ENCODE measurements around the gene ZNF496.

ZNF496 gene

GRCh38 chr1:247326411-247327130 is 5.1 kb downstream of the ZNF496 start:
- no peak for DNase-seq

DNA sequence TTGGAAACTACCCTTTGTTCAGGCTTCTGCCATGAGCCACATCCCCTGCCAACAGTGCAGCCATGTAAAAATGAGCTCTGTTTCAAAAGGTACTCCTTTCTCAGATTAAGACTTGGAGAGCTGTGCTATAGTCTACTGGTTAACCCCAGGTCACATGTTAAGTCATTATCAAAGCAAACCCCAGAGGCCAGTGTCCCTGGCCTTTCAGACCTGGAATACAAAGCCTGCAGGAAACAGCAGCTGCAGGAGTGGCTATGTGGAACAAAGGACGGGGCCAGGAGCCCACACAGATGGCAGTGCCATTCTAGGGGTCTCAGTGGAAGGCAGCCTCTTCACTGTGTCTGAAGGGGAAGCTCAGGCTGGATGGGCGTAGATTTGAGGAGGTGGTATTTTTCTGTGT is 6.7 kb downstream of the ZNF496 start:
- no peak for DNase-seq

GRCh38 chr1:247324204-247324787 is 7.4 kb downstream of the ZNF496 start:
- no peak for DNase-seq

DNA sequence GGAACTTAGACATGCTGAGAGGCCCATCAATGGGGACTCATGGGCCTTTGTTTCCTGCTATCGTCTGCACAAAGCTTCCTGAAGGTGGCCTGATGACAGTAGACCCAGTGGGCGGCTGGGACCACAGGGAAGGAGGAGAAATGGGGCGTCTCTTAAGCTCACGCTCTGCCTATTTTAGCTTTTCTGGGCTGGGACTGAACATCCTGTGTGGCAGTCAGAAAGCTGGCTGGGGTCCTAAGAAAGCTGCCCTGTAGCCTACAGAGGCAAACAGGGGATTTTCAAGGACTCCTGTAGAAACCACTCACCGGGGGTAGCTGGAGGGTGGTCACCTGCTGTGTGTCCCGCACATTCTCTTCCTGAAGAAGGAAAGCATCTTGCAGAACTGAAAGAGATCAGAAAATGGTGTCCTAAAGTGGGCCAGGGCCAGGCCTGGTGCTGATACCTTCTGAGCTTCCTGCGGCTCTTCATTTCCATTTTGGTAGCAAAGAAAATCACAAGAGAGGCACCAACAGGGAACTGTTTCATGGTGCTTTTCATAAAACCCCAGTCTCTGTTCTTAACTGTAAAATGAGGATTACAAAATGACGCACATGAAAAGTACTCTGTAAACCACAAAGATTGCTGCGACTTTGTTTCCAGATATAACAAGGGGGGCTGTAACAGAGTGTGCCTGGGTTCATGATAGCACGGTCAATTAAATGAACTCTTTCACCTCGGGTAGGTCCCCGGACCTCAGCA is 8.6 kb downstream of the ZNF496 start:
- no peak for DNase-seq

GRCh38 chr1:247322442-247322841 is 9.2 kb downstream of the ZNF496 start:
- DNase-seq: no peak

GRCh38 chr1:247317702-247318101 is 14.0 kb downstream of the ZNF496 start:
- no peak for DNase-seq

DNA sequence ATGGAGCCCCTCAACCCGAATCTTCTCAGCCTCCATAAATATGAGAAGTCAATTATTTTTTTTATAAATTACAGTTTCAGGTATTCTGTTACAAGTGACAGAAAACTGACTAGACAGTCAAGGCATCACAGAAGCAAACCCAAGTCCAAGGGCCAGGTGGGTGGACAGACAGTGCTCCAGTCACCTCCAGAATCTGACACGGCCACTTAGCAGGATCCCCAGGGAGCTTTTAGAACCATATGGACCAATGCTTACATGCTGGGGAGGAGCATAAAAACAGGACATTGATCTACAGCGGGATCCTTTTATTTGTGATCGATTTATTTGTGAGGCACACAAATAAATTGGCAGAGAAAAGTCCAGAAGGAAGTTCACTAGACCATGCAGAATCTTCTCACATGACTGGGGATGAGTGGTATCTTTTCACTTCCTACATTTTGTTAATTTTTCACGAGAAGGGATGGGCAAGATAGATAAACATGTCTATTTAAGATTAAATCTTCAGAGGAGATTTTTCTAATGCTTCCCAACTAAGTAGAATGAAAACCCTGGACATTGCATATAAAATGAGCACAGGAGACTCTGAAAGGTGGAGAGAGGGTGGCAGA is 15.0 kb downstream of the ZNF496 start:
- no peak for DNase-seq

DNA sequence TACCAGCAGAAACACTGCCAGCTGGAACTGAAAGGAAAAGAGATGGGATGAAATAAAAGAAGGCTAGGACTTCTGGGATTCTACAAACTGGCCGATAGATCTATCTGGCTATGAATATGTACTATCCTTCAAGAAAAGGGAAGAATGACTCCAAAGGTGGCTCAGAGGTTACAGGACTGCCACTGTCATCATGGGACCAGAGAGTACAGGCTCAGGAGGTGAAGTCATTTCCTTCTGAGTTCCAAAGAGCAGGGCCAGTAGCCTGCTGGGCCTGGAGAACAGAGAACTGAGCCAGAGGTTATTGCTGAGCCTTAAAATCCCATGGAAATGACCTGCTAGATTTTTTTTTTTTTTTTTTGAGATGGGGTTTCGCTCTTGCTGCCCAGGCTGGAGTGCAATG is 27.6 kb downstream of the ZNF496 start:
- no peak for DNase-seq

DNA sequence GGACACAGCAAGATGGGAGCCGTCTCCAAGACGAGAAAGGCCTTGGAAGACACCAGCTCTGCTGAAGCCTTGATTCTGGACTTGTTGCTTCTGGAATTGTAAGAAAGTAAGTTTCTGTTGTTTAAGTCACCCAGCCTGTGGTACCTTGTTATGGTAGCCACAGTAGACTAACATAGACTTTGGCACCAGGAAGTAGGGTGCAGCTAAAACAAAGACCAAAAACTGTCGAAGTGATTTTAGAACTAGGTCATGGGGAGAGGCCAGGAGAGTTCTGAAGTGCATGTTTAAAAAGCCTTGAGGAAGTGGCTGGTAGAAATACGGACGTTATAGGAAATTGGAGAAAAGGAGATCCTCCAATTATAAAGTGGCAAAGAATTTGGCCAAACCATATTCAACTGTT is 28.5 kb downstream of the ZNF496 start:
- DNase-seq: no peak

- no peak for DNase-seq
These were observed 30.5 kb downstream of the ZNF496 start for GRCh38 chr1:247301176-247301540.

DNA sequence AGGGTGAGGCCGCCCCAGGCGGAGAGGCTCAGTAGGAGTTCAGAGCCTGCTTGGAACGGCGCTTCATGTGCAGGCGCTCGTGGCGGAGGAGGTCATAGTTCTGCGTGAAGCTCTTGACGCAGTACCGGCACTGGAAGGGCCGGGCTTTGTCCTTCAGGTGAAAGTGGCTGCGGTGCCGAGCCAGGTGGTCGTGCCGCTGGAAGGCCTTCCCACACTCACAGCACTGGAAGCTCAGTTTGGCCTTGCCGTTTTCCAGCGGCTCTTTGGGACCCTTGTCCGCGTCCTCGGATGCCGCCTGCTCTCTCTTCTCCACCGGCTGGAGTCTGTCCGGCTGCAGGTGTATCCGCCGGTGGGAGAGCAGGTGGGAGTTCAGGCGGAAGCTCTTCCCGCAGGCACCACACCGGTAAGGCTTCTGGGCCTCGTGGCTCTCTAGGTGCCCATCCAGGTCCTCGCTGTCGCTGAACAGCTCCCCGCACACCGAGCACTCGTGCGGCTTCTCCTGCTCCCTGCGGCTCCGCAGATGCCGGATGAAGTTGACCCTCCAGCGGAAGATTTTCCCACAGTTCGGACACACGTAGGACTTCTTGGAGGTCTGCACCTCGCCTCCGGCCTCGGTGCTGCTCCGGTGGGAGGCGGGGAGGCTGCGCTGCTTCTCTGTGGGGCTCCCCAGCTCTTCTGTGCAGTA is 31.0 kb downstream of the ZNF496 start:
- no peak for DNase-seq

DNA sequence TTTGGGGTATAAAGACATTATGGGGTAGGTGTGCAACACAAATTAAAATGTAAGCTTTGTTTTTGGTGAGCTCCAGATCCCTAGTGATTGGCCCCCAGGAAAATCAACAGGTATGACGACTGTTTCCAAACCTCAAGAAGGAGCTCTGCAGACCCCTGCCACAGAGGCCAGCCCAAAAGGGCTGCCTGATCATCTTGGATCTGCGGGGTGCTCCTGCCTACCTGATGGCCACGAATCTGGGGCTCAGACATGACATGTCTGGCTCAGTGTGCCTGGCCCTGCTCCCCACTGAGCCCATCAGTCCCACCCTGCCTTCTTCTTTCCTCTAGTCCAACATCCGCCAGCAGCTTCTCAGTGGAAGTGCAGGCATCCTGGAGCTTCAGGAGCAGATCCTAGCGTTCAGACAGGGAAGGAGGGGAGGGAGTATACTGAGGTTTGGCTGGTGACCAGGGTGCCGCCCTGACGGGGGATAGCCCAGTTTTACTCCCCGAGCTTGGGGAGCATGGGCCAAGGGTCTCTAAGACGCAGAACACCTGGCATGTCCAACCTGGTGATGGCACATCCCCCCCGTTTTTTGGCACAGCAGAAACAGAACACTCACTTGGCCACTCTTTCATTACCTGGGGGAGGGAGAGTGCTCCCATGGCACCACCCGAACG is 31.8 kb downstream of the ZNF496 start:
- no peak for DNase-seq

- DNase-seq: no peak
These were observed 33.0 kb downstream of the ZNF496 start for GRCh38 chr1:247298701-247299100.

DNA sequence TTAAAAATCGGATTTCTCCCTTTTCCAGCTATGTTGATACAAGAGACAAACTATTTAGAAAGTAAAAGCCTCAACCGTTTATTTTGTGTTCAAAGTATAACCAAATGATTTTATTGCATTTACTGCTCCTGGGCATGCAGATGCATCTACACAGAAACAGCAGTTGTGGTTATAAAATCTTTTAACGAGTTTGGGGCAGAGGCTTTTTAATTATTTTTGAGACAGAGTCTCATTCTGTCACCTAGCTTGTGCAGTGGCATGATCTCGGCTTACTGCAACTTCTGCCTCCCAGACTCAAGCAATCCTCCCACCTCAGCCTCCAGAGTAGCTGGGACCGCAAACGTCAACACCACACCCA is 33.6 kb downstream of the ZNF496 start:
- DNase-seq: no peak

GRCh38 chr1:247297263-247298123 is 34.2 kb downstream of the ZNF496 start:
- DNase-seq: no peak

GRCh38 chr1:247296599-247297180 is 35.0 kb downstream of the ZNF496 start:
- no peak for DNase-seq

DNA sequence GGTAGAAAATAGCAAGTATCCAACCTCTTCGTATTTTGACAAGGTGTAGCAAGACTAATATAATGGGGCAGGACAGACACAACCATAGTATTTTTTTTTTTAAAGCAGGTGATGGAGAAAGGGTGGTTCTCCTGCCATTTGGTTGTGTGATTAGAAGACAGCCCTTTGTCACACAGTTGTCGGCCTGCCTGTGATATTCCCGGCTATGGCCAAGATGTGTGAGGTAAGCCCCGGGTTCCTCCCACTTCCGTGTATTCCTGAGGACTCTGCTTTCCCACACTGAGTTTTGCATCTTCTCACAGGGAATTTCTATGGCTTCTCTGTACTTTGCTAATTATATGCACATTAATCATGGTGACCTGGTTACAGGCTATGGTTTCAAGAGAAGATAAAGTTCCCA is 35.9 kb downstream of the ZNF496 start:
- DNase-seq: no peak

GRCh38 chr1:247295274-247295684 is 36.4 kb downstream of the ZNF496 start:
- no peak for DNase-seq

DNA sequence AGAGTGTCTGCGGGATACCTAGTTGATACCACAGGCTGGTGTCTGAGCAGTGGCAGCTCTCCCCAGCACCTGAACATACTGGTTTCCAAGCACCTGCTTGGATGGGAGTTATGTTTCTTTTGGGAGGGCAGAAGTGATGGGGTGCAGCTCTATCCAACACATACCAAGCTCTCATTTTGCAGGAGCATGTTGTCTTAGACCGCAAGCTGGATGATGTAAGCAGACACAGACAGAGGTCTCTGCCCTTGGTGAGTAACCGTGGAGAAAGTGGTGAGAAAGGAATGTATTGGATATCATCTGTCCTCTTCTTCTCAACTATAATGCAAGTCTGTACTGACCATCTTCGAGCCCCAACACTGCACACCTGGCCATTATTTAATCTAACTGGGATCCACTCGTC is 37.4 kb downstream of the ZNF496 start:
- DNase-seq: no peak

GRCh38 chr1:247293047-247293446 is 38.6 kb downstream of the ZNF496 start:
- no peak for DNase-seq

GRCh38 chr1:247291833-247292561 is 39.7 kb downstream of the ZNF496 start:
- no peak for DNase-seq

Measured in CD4-positive, alpha-beta T cell treated with Interleukin-4 for 1 hour (primary cell).